ENCODE results near the gene TNXB. TPM values are rescaled to one million over a fixed set of nuclear protein-coding genes. Genes with fewer than 3 reads are reported as not detected.
A peak's percentile ranks its signal among the peaks of the same experiment; 100 is the strongest.

Gene TNXB
- total RNA-seq, 1 donor from 2014 or later, result 207 TPM

DNA sequence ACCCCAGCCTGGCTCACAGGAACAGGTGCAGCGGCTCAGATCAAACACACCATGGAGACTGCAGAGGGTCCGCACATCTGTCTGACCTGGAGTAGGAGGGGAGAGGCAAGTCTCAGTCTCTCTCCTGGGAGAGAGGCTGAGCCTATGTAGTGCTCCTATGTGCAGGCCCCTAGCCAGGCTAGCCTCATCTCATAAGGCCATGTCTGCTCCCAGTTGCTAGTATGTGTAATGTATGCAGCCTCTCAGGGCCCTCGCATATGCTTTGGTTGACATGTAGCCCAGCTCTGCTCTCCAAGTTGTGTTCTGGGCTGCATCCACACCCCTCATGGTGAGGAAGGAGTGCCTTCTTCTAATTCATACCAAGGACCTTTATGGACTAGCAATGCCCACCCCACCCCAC is 11.8 kb downstream of the TNXB start:
- H3K27ac ChIP-seq, result peak overlapping the region; percentile 96
- intact Hi-C loops (cut with DNase I), result no loop called here
- peaks cover 0 to 6% of the 10 kb centered on the region in 2 donors for H3K36me3 ChIP-seq
- H3K4me1 ChIP-seq, result peaks cover 30% of the 10 kb centered on the region
- H3K9me3 ChIP-seq, result no peaks in the 10 kb centered on the region
- H3K27me3 ChIP-seq, result no peaks in the 10 kb centered on the region
- no peak for TF ChIP-seq POLR2AphosphoS5 (IDR thresholded peaks at IDR 0.05; ENCODE audit: insufficient read depth in 1 of 2, low read depth in 1 of 2)
- no peak overlapping the region for H3K4me3 ChIP-seq
- no peak for DNase-seq (ENCODE audit: extremely low spot score in 2 of 2)

DNA sequence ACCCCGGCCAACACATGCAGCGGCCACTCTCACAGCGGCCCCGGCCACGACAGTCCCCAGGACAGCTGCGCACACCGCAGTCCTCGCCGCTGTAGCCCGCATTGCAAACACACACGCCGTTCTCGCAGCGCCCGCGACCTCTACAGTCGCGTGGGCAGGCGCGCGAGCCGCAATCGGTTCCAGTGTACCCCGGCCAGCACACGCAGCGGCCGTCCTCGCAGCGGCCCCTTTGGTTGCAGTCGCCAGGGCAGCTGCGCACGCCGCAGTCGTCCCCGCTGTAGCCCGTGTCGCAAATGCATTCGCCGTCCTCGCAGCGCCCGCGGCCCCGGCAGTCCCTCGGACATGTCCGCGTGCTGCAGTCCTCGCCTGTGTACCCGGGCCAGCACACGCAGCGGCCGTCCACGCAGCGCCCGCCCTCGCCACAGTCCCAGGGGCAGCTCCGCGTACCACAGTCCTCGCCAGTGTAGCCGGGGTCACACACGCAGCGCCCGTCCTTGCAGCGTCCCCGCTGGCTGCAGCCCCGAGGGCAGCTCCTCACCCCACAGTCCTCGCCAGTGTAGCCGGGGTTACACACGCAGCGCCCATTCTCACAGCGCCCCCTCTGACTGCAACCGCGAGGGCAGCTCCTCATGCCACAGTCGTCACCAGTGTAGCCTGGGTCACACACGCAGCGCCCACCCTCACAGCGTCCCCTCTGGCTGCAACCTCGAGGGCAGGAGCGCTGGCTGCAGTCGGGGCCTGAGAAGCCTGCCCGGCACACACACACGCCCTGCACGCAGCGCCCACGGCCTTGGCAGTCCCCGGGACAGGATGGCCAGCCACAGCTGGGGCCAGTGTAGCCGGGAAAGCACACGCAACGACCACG is 12.5 kb downstream of the TNXB start:
- no peak for TF ChIP-seq POLR2AphosphoS5 (IDR thresholded peaks at IDR 0.05; ENCODE audit: insufficient read depth in 1 of 2, low read depth in 1 of 2)
- TF ChIP-seq POLR2A (IDR thresholded peaks at IDR 0.05), result no peak
- TF ChIP-seq, protein P1, sequence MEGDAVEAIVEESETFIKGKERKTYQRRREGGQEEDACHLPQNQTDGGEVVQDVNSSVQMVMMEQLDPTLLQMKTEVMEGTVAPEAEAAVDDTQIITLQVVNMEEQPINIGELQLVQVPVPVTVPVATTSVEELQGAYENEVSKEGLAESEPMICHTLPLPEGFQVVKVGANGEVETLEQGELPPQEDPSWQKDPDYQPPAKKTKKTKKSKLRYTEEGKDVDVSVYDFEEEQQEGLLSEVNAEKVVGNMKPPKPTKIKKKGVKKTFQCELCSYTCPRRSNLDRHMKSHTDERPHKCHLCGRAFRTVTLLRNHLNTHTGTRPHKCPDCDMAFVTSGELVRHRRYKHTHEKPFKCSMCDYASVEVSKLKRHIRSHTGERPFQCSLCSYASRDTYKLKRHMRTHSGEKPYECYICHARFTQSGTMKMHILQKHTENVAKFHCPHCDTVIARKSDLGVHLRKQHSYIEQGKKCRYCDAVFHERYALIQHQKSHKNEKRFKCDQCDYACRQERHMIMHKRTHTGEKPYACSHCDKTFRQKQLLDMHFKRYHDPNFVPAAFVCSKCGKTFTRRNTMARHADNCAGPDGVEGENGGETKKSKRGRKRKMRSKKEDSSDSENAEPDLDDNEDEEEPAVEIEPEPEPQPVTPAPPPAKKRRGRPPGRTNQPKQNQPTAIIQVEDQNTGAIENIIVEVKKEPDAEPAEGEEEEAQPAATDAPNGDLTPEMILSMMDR (IDR thresholded peaks at IDR 0.05), result no peak
- intact Hi-C loops (cut with DNase I), result no loop called here
- H3K4me3 ChIP-seq, result peak overlapping the region in 1 of 2 donors; percentile 25
- H3K36me3 ChIP-seq, result peaks cover 0 to 6% of the 10 kb centered on the region in 2 donors
- H3K4me1 ChIP-seq, result peaks cover 37% of the 10 kb centered on the region
- H3K9me3 ChIP-seq, result no peaks in the 10 kb centered on the region
- no peak for DNase-seq (ENCODE audit: extremely low spot score in 2 of 2)
- H3K27me3 ChIP-seq, result no peaks in the 10 kb centered on the region
- H3K27ac ChIP-seq, result peak overlapping the region; percentile 96

DNA sequence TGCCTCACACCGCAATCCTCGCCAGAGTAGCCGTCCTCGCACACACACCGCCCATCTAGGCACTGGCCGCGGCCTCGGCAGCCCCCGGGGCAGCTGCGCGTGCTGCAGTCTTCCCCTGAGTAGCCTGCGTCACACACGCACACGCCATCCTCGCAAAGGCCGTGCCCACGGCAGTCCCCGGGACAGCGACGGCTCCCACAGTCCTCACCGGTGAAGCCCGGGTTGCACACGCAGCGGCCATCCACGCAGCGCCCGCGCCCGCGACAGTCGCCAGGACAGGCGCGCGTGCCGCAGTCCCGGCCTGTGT is 13.1 kb downstream of the TNXB start:
- Histone ChIP-seq H3K4me3 (peak overlapping the region in 1 of 2 donors; percentile 25), H3K36me3 (peaks cover 0 to 6% of the 10 kb centered on the region in 2 donors), H3K27ac (peak overlapping the region; percentile 96), H3K27me3 (no peaks in the 10 kb centered on the region), H3K4me1 (peaks cover 40% of the 10 kb centered on the region), H3K9me3 (no peaks in the 10 kb centered on the region)
- intact Hi-C loops (cut with DNase I), result no loop called here
- no peak for DNase-seq (ENCODE audit: extremely low spot score in 2 of 2)
- TF ChIP-seq POLR2A (IDR thresholded peaks at IDR 0.05) (no peak), POLR2AphosphoS5 (IDR thresholded peaks at IDR 0.05; ENCODE audit: insufficient read depth in 1 of 2, low read depth in 1 of 2) (no peak)
- TF ChIP-seq, protein P1 (IDR thresholded peaks at IDR 0.05), result no peak

DNA sequence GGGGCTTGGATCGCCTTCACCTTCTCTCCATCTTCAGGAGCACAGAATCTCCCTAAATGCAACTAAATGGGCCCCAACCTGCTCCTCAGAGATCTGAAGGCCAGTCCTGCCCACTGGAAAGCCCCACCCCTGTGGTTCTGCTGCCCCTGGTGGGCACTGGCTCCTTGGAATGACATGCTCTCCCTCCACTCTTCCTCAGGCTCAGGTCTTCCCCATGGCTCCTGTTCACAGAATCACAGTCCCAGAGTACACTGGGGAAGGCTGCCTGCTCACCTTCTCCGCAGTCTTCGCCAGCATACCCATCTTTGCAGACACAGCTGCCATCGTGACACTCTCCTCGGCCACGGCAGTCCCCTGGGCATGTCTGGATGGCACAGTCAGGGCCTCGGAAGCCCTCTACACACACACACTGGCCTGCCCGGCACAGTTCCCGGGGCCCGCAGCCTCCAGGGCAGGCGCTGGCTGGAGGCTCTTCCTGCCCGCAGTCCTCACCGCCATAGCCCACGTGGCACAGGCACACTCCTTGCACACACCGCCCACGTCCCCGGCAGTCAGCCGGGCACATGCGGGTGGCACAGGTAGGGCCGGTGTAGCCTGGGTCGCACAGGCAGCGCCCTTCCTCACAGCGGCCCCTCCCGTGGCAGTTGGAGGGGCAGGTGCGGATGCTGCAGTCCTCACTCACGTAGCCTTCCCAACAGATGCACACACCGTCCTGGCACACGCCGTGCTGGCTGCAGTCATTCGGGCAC is 13.6 kb downstream of the TNXB start:
- H3K9me3 ChIP-seq, result no peaks in the 10 kb centered on the region
- intact Hi-C loops (cut with DNase I), result no loop called here
- H3K4me1 ChIP-seq, result peaks cover 40% of the 10 kb centered on the region
- no peaks in the 10 kb centered on the region for H3K27me3 ChIP-seq
- peak overlapping the region; percentile 96 for H3K27ac ChIP-seq
- DNase-seq (ENCODE audit: extremely low spot score in 2 of 2), result no peak
- no peak overlapping the region for H3K4me3 ChIP-seq
- peaks cover 0 to 6% of the 10 kb centered on the region in 2 donors for H3K36me3 ChIP-seq
- TF ChIP-seq, protein P1 (IDR thresholded peaks at IDR 0.05), result no peak
- TF ChIP-seq POLR2A (IDR thresholded peaks at IDR 0.05) (no peak), POLR2AphosphoS5 (IDR thresholded peaks at IDR 0.05; ENCODE audit: insufficient read depth in 1 of 2, low read depth in 1 of 2) (no peak)

DNA sequence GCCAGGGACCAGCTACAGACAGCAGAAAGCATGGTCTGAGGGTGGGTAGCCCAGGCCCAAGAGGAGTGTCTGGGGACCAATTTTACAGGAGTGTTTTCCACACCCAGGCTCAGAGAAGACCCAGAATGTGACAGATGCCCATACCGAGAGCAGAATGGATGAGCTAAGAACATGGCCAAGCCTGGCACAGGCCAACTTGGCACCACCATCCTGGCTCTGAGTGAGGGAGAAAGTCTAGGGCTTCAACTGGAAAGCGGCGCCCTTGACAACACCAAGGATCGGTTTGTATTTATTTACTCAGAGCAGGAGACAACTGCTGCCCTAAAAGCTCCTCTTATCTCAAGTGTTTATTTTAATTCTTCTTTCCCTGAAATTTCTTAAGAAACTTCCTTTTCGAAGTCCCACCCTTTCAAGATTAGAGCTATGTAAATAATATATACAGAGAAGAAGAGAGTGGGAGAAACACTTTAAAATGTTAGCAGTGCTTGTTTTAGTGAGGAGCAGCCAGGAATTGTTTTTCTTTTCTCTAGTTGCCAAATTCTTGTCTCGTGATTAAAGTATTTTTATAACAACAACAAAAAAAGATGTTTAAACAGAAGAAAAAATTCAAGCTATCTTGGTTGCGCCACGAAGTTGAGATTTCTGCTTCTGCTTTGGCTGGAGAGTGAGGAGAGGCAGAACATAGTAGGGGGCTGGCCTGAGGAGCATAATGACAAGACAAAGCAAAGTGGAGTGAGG is 16.2 kb downstream of the TNXB start:
- intact Hi-C loops (cut with DNase I), result no loop called here
- peaks cover 46% of the 10 kb centered on the region for H3K4me1 ChIP-seq
- DNase-seq (ENCODE audit: extremely low spot score in 2 of 2), result no peak

More for the DNA sequence above, 16.2 kb downstream of the TNXB start:
- Histone ChIP-seq H3K4me3 (no peak overlapping the region), H3K27me3 (no peaks in the 10 kb centered on the region), H3K36me3 (peaks cover 0 to 6% of the 10 kb centered on the region in 2 donors), H3K9me3 (no peaks in the 10 kb centered on the region), H3K27ac (peak overlapping the region; percentile 96)
- TF ChIP-seq, protein P1 (IDR thresholded peaks at IDR 0.05), result no peak
- TF ChIP-seq POLR2AphosphoS5 (IDR thresholded peaks at IDR 0.05; ENCODE audit: insufficient read depth in 1 of 2, low read depth in 1 of 2), result peak in 1 of 2 donors; percentile 77
- TF ChIP-seq POLR2A (IDR thresholded peaks at IDR 0.05), result no peak
